ENCODE data around the gene WFS1. TPM values are rescaled to one million over a fixed set of nuclear protein-coding genes. Genes with fewer than 3 reads are reported as not detected.
A peak's percentile ranks its signal among the peaks of the same experiment; 100 is the strongest.

Gene WFS1
- total RNA-seq (ENCODE audit: low replicate concordance), result 9.7 and 14.3 TPM in 2 replicates

GRCh38 chr4:6269616-6270511 lies at the start of gene WFS1:
Gene WFS1 (plus strand): TSS chr4:6269850. CDS start chr4:6277456, 7,606 bp downstream.
- DNase-seq (ENCODE audit: low read depth), result peak; percentile 98
- H3K4me3 ChIP-seq (ENCODE audit: low read depth, low read length), result peak within 1 kb of the TSS; percentile 94
- no peak for TF ChIP-seq CTCF (IDR thresholded peaks at IDR 0.05; ENCODE audit: insufficient read depth, low read length)

- TF ChIP-seq CTCF (IDR thresholded peaks at IDR 0.05; ENCODE audit: insufficient read depth, low read length), result no peak
- no peak overlapping the region for H3K4me3 ChIP-seq (ENCODE audit: low read depth, low read length)
- no peak for DNase-seq (ENCODE audit: low read depth)
Measured at GRCh38 chr4:6221301-6221850, 48.3 kb upstream of the WFS1 start.

GRCh38 chr4:6221851-6222760 lies 47.5 kb upstream of the WFS1 start:
- no peak for TF ChIP-seq CTCF (IDR thresholded peaks at IDR 0.05; ENCODE audit: insufficient read depth, low read length)
- no peak overlapping the region for H3K4me3 ChIP-seq (ENCODE audit: low read depth, low read length)
- DNase-seq (ENCODE audit: low read depth), result peak; percentile 3

GRCh38 chr4:6222761-6223292 lies 46.8 kb upstream of the WFS1 start:
- H3K4me3 ChIP-seq (ENCODE audit: low read depth, low read length), result no peak overlapping the region
- no peak for DNase-seq (ENCODE audit: low read depth)
- no peak for TF ChIP-seq CTCF (IDR thresholded peaks at IDR 0.05; ENCODE audit: insufficient read depth, low read length)

GRCh38 chr4:6224735-6225134 lies 44.9 kb upstream of the WFS1 start:
- DNase-seq (ENCODE audit: low read depth), result no peak
- TF ChIP-seq CTCF (IDR thresholded peaks at IDR 0.05; ENCODE audit: insufficient read depth, low read length), result no peak
- no peak overlapping the region for H3K4me3 ChIP-seq (ENCODE audit: low read depth, low read length)

GRCh38 chr4:6225469-6225868 lies 44.2 kb upstream of the WFS1 start:
- peak; percentile 13 for DNase-seq (ENCODE audit: low read depth)
- H3K4me3 ChIP-seq (ENCODE audit: low read depth, low read length), result no peak overlapping the region
- no peak for TF ChIP-seq CTCF (IDR thresholded peaks at IDR 0.05; ENCODE audit: insufficient read depth, low read length)

All from fibroblast of the aortic adventitia (primary cell).